Testis (tissue), 2 donors: ENCODE data around the gene MEN1.

Experiments
- CTCF ChIP-seq, 3 experiments: fragments of 450-650 bp in 2 of 3; fragments of 200-600 bp in 1 of 3; sonication (generic) in 1 of 3; IDR thresholded peaks; one replicate each; pipeline ENCODE4 v1.5.1; 2016 to 2019; ENCODE audit warnings: antibody characterized with exemption in 3 of 3, mild to moderate bottlenecking in 2 of 3, moderate library complexity in 1 of 3
- POLR2A ChIP-seq: fragments of 450-650 bp; IDR thresholded peaks from one replicate; pipeline ENCODE4 v1.6.1; 2017; ENCODE audit warnings: antibody characterized with exemption, mild to moderate bottlenecking, moderate library complexity

- TF ChIP-seq CTCF (IDR thresholded peaks at IDR 0.05) (no peak), POLR2A (no peak)
Measured at GRCh38 chr11:64827451-64827839, 17.1 kb upstream of the MEN1 start.
